GM12872 (cell line): Measurements from ENCODE around the gene INSYN1.

Experiments used
- TF ChIP-seq, protein P1 (sequence below): IDR thresholded peaks from 3 replicates; pipeline ENCODE4 v1.5.1; 2011; ENCODE audit warnings: low read depth, mild to moderate bottlenecking, low read length, moderate library complexity; ENCODE audit not compliant: insufficient read depth

The INSYN1 gene

DNA sequence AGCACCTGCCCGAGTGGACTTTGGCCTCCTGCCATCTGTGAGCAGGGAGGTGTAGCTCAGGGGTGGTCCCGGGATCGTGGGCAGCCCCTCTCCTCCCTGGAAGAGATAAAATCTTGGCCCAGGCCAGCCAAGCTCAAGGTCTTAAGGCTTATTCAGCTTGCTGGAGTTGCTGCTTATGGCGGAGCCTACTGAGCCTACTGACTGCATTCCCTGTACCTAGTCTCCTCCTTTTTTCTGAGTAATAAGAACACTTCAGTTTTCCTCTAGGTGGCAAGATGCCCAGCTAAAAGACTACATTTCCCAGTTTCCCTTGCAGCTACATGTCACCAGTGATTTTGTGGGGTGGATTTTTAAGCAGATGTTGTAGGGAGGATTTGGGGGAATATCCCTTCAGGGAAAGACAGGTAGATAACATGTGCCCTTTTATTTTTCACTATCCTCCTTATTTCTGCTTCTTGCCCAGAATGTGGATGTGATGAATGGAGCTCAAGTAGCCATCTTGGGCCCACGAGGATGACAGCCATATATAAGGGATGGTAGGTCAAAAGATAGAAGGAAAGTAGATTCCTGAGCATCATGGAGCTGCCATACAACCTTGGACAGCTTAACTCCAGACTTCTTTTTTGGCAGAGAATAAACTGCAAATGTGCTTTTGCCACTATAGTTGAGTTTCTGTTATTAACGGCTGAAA, 41.4 kb upstream of the INSYN1 start:
- TF ChIP-seq, protein P1, sequence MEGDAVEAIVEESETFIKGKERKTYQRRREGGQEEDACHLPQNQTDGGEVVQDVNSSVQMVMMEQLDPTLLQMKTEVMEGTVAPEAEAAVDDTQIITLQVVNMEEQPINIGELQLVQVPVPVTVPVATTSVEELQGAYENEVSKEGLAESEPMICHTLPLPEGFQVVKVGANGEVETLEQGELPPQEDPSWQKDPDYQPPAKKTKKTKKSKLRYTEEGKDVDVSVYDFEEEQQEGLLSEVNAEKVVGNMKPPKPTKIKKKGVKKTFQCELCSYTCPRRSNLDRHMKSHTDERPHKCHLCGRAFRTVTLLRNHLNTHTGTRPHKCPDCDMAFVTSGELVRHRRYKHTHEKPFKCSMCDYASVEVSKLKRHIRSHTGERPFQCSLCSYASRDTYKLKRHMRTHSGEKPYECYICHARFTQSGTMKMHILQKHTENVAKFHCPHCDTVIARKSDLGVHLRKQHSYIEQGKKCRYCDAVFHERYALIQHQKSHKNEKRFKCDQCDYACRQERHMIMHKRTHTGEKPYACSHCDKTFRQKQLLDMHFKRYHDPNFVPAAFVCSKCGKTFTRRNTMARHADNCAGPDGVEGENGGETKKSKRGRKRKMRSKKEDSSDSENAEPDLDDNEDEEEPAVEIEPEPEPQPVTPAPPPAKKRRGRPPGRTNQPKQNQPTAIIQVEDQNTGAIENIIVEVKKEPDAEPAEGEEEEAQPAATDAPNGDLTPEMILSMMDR, result no peak

DNA sequence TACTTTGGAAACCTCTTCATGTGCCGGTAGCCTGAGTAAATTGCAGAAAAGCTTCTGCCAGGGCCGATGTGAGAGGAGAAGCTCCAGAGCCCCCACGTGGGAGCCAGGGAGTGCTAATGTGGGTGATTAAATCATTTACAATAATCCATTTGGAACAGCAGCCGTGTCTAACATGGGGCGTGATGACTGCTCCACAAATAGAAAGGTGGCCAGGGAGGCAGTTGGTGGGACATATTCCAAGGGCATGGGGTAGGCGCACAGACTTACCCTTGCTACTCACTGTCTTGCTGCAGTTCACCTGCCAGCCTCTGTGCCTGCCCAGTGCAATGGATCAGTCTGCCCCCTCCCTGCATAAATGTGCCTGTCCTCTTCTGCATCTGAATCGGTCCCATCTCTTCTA, 39.3 kb upstream of the INSYN1 start:
- TF ChIP-seq, protein P1, result no peak

DNA sequence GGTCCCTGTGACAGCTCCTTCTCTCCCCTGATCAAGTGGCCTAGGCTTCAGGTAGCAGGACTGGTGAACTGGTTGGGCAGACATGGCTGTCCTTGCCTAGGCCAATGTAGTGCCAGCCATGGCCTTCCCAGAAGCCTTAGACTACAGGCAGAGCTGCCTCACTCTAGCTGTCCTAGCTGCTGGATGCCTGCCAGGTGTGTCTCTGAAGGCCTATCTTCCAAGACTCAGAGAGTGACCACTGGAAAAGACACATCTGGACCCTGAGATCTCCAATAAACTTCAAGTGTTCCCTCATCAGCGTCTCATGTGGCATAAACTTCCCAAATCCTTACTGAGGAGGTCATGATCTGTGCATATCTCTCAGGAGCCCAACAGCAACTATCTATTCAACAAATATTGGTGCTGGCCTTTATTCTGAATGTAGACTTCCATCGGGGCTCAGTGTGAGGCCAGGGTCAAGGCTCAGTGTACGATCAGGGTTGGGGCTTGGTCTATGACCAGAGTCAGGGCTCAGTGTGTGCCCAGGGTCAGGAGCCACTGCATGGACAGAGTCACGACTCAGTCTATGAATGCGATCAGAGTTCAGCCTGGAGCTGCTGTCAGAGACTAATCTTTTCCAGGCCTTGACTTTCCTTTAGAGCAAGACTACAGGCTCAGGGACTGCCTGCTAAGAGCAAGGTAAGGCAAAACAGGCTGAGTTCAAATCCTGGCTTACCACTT, 36.5 kb upstream of the INSYN1 start:
- TF ChIP-seq, protein P1, result no peak

DNA sequence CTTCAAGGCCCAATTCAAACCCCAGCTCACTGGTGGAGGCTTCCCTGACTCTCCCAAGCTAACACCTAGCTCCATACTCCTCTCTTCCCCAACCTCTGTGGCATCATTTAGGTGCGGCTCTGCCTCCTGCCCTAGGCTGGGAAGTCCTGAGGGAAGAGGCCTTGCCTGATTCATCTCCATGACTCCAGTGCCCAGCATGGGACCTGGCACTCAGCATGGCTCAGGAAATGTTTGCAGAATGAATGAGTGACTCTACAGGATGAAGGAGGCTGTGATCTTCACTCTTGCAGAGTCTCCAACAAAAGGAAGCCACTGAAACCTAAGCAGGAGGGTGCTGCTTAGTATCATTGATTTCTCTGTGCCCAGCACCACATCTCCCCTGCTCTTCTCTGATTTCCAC, 34.5 kb upstream of the INSYN1 start:
- TF ChIP-seq, protein P1, result no peak

DNA sequence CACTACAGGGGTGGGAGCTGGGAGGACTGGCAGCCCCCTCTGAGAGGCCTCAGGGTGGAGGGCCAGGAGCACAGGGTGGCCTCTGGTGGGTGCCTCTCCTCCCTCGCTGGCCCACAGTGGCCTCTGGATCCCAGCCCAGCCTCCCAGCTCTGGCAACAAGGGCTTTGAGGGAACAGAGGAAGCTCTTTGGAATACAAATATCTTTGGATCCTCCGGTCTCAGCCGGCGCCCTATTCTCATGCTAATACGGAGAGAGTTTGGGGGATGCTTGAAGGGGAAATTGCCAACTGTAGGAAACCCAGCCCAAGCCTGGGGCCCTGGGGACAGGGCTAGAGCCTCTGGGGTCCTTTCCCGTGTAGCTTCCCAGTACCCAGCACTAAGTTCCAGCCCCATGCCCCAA, 33.4 kb upstream of the INSYN1 start:
- TF ChIP-seq, protein P1, result no peak

DNA sequence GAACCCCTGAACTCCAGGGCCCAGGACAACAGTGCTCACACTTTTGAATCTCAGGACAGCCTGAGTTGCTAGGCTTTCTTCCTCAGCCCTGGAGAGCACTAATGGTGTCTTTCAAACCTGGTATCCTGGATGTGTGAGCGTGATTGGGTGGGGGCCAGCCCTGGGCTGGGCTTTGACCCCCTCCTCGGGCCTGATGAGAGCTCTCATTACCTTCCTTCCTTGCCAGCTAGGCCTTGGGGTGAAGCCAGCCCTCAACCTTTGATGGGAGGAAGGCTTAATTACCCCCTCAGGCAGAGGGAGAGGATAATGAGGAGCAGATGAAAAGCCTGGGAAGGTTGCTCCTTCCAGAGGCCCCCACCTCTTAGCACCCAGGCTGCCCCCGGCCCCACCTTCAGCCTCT, 31.1 kb upstream of the INSYN1 start:
- TF ChIP-seq, protein P1, result no peak

DNA sequence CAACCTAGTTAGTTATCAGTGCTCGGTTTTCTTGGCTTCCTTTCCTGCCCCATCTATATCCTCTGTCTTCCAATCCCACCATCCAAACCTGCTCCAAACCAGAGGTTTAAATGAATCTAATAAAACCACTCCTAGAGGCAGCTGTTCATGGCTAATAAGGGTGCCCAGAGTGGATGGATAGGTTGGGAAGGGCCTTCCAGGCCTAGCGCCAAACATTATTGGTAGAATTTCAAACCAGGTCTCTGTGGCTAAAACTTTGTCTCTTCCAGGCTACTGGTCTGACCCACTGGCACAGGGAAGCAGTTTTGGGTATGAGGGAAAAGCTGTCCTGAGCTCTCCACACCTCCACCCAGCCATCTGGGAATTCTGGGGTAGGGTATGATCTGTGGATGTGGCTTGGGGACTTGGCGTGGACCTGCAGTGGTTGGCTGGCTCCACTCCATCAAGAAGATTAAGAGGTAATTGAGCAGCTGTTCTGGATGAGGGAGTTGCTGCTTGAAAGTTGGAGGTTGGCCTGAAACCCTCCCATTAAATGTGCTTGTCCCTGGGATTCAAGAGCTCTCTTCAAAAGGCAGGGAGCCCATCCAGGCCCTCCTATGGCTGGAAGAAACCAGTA, 29.3 kb upstream of the INSYN1 start:
- TF ChIP-seq, protein P1, result no peak
